ENCODE data around the gene RNASET2. TPM values are rescaled to one million over a fixed set of nuclear protein-coding genes. Genes with fewer than 3 reads are reported as not detected.

RNASET2 gene
- total and polyA plus RNA-seq, 8 donors, result 25.2 to 61.4 (median 37.0) TPM

GRCh38 chr6:166938150-166938549, 18.2 kb downstream of the RNASET2 start:
- no peaks in the 10 kb centered on the region for H3K9me3 ChIP-seq
- peaks cover 0 to 10% (median 0%) of the 10 kb centered on the region in 3 donors for H3K36me3 ChIP-seq
- no peak overlapping the region for H3K27ac ChIP-seq
- intact Hi-C loops (cut with DNase I), result no loop called here
- no peak overlapping the region for H3K4me3 ChIP-seq
- no peaks in the 10 kb centered on the region for H3K4me1 ChIP-seq
- 89 to 90% methylated on average over 12 of the region's 12 CpGs for whole genome bisulfite sequencing, 2 donors
- no peak for FAIRE-seq
- no peak for ATAC-seq
- DNase-seq, result no peak
- no peaks in the 10 kb centered on the region for H3K27me3 ChIP-seq
- TF ChIP-seq CTCF (IDR thresholded peaks at IDR 0.05), result no peak

- TF ChIP-seq CTCF (IDR thresholded peaks at IDR 0.05), result no peak
- Histone ChIP-seq H3K27me3 (no peaks in the 10 kb centered on the region), H3K4me3 (no peak overlapping the region), H3K27ac (no peak overlapping the region), H3K9me3 (no peaks in the 10 kb centered on the region), H3K36me3 (peaks cover 0 to 10% (median 0%) of the 10 kb centered on the region in 3 donors), H3K4me1 (no peaks in the 10 kb centered on the region)
- FAIRE-seq (no peak), ATAC-seq (no peak), DNase-seq (no peak)
- 94 to 95% methylated on average over 8 of the region's 8 CpGs for WGBS, 2 donors
- intact Hi-C loops (cut with DNase I), result no loop called here
These were observed 18.6 kb downstream of the RNASET2 start for GRCh38 chr6:166937746-166938145.

GRCh38 chr6:166936079-166936787, 20.1 kb downstream of the RNASET2 start:
- Histone ChIP-seq H3K27ac (no peak overlapping the region), H3K9me3 (no peaks in the 10 kb centered on the region), H3K36me3 (peaks cover 0 to 10% (median 0%) of the 10 kb centered on the region in 3 donors), H3K27me3 (no peaks in the 10 kb centered on the region), H3K4me1 (no peaks in the 10 kb centered on the region), H3K4me3 (no peak overlapping the region)
- ATAC-seq, result peak in 1 of 4 donors; percentile 40
- no peak for DNase-seq
- WGBS, 2 donors, result 74 to 79% methylated on average over 8 of the region's 8 CpGs
- TF ChIP-seq CTCF (IDR thresholded peaks at IDR 0.05), result no peak
- no peak for FAIRE-seq
- intact Hi-C loops (cut with DNase I), result no loop called here

GRCh38 chr6:166935353-166935752, 21.0 kb downstream of the RNASET2 start:
- peaks cover 0 to 10% (median 0%) of the 10 kb centered on the region in 3 donors for H3K36me3 ChIP-seq
- no peak overlapping the region for H3K4me3 ChIP-seq
- no peak for TF ChIP-seq CTCF (IDR thresholded peaks at IDR 0.05)
- H3K4me1 ChIP-seq, result no peaks in the 10 kb centered on the region
- DNase-seq (no peak), ATAC-seq (no peak), FAIRE-seq (no peak)
- H3K27me3 ChIP-seq, result no peaks in the 10 kb centered on the region
- intact Hi-C loops (cut with DNase I), result no loop called here
- H3K9me3 ChIP-seq, result no peaks in the 10 kb centered on the region
- no peak overlapping the region for H3K27ac ChIP-seq
- WGBS, 2 donors, result 88 to 90% methylated on average over 7 of the region's 7 CpGs

- Histone ChIP-seq H3K36me3 (peaks cover 0 to 10% (median under 1%) of the 10 kb centered on the region in 3 donors), H3K27ac (no peak overlapping the region), H3K27me3 (no peaks in the 10 kb centered on the region), H3K4me1 (no peaks in the 10 kb centered on the region), H3K4me3 (no peak overlapping the region), H3K9me3 (no peaks in the 10 kb centered on the region)
- intact Hi-C loops (cut with DNase I), result no loop called here
- 89 to 92% methylated on average over 8 of the region's 8 CpGs for WGBS, 2 donors
- DNase-seq (no peak), ATAC-seq (no peak), FAIRE-seq (no peak)
- TF ChIP-seq CTCF (IDR thresholded peaks at IDR 0.05), result no peak
These were observed 22.2 kb downstream of the RNASET2 start for GRCh38 chr6:166934174-166934573.

Data from pancreas (tissue), 10 donors.